IPS-18c (cell line): ENCODE results near the gene LAMB3.

Source experiments
- H3K4me3 ChIP-seq: 2 replicates; pipeline ENCODE4 v1.7.0; 2013; ENCODE audit warnings: low read depth, mild to moderate bottlenecking, low read length, moderate library complexity; ENCODE audit not compliant: insufficient read depth
- H3K9me3 ChIP-seq: one replicate; pipeline ENCODE4 v1.6.1; 2013; ENCODE audit warnings: mild to moderate bottlenecking, low read length, moderate library complexity; ENCODE audit not compliant: control insufficient read depth, insufficient read depth

The LAMB3 gene

GRCh38 chr1:209672705-209673630 is 20.7 kb upstream of the LAMB3 start:
- H3K4me3 ChIP-seq, result no peak overlapping the region
- no peaks in the 10 kb centered on the region for H3K9me3 ChIP-seq

DNA sequence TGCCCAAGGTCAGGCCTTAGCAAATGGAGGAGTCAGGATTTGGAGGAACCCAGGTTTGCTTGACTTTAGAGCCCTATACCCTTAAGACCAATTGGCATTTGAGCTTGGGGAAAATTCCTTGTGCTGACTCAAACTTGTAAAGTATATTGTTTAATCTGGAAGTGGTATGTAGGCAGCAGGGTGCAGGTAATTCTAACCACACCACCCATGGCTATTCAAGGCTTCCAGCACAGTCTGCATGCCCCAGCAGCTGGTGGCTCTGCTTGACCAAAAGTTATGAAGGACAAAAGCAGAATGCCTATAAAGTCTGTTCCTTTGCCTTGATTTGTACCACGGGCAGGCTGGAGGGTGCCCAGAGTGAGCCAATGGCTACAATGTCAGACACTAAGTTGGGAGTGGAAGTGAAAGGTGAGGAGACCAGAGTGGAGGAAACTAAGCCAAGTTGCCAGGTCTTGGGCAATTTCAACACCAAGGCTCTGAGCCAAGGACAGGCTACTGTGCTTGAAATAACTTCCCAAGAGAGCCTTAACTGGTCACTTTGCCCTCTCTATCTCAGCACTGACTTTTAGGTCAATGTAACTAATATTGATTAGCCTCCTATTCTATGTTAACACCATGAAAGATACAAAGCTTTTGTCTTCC is 18.3 kb upstream of the LAMB3 start:
- no peak overlapping the region for H3K4me3 ChIP-seq
- no peaks in the 10 kb centered on the region for H3K9me3 ChIP-seq

DNA sequence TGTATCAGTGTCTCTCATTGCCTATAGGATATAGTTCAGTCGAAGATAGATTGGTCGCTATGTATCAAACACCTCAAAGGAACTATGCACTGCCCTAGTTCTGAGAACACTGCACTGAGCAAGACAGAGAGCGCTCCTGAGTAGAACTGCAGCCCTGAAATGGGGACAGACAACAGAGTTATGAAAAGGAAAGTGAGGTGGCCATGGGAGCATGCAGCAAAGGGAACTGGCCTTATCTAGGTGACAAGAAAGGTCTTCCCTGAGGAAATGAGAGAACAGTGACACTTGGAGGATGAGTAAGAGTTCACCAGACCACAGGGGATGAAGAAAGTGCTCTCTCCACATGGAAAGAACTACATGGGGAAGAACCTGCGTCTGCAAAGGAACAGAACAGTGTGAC is 15.5 kb upstream of the LAMB3 start:
- Histone ChIP-seq H3K4me3 (no peak overlapping the region), H3K9me3 (no peaks in the 10 kb centered on the region)

- H3K9me3 ChIP-seq, result no peaks in the 10 kb centered on the region
- H3K4me3 ChIP-seq, result no peak overlapping the region
These were observed 14.9 kb upstream of the LAMB3 start for GRCh38 chr1:209667103-209667502.

- no peak overlapping the region for H3K4me3 ChIP-seq
- no peaks in the 10 kb centered on the region for H3K9me3 ChIP-seq
These were observed 10.7 kb upstream of the LAMB3 start for GRCh38 chr1:209662879-209663327.

- Histone ChIP-seq H3K4me3 (no peak overlapping the region), H3K9me3 (no peaks in the 10 kb centered on the region)
These were observed 8.8 kb upstream of the LAMB3 start for GRCh38 chr1:209661071-209661470.

DNA sequence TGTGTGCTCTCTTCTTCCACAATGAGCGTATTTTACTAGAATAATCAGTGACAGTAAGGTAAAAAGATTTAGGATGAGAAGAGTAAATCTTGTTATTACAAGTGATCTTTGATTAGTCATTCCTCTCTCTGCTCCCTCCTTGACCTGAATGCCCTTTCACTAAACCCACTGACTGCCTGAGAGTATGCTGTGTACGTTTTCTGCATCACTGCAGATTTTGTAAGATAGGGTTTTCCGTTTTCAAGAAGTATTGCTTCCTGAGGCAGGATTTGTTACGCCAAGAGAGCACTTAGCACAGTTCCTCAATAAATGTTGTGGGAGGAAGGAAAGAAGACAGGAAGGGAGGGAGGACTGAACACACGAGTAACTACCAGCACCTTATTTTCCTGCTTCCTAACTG is 7.7 kb upstream of the LAMB3 start:
- Histone ChIP-seq H3K4me3 (no peak overlapping the region), H3K9me3 (no peaks in the 10 kb centered on the region)

- Histone ChIP-seq H3K9me3 (no peaks in the 10 kb centered on the region), H3K4me3 (no peak overlapping the region)
These were observed 5.7 kb upstream of the LAMB3 start for GRCh38 chr1:209657918-209658317.

- Histone ChIP-seq H3K4me3 (no peak overlapping the region), H3K9me3 (no peaks in the 10 kb centered on the region)
These were observed 5.1 kb upstream of the LAMB3 start for GRCh38 chr1:209657140-209657879.

GRCh38 chr1:209655411-209656231 is 3.4 kb upstream of the LAMB3 start:
- H3K4me3 ChIP-seq, result no peak overlapping the region
- no peaks in the 10 kb centered on the region for H3K9me3 ChIP-seq

- H3K9me3 ChIP-seq, result no peaks in the 10 kb centered on the region
- H3K4me3 ChIP-seq, result no peak overlapping the region
These were observed 1.7 kb upstream of the LAMB3 start for GRCh38 chr1:209653915-209654351.

- Histone ChIP-seq H3K4me3 (no peak overlapping the region), H3K9me3 (no peaks in the 10 kb centered on the region)
These were observed 712 bp upstream of the LAMB3 start for GRCh38 chr1:209652873-209653401.

- H3K9me3 ChIP-seq, result no peaks in the 10 kb centered on the region
- no peak overlapping the region for H3K4me3 ChIP-seq
These were observed 1.1 kb downstream of the LAMB3 start for GRCh38 chr1:209651138-209651587.

GRCh38 chr1:209650454-209650853 is 1.8 kb downstream of the LAMB3 start:
- H3K4me3 ChIP-seq, result no peak overlapping the region

DNA sequence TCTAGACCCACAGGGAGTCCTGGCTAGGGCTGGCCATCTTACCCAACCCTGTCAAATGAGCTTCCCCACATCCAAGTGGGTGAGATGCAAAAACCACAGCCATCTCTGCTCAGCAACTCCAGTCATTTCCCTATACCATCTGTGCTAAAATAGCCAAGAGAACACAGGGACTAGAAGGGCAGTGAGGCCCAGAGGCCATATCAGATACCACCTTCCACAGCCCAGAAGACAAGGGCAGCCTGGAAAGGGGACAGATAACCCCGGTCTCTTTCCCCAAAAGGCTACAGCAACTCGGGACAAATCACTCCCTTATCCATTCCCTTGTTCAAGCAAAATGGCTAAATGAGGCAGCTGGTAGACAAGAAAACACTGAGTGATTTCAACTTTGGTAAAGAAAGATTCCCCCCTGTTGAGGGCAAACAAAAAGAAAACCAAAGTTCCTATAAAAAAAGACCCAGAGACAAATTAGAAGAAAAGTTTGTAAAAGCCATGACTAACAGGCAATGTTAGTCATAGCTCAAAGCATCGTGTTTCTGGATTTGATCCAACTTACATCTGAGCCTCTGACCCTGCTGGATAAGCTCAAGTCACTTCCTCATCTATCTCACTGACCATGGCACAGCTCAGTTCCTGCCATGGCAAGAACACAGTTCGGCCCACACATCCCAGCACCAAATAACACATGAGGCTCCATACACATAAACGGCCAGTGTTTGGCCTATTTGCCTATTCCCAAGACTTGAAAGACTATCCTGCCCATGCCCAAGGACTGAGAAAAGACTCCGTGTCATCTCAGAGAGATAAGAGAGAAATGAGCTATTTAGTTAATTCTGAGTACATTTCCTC is 3.1 kb downstream of the LAMB3 start:
- Histone ChIP-seq H3K9me3 (no peaks in the 10 kb centered on the region), H3K4me3 (no peak overlapping the region)

More at GRCh38 chr1:209650454-209650853, 1.8 kb downstream of the LAMB3 start:
- H3K9me3 ChIP-seq, result no peaks in the 10 kb centered on the region

DNA sequence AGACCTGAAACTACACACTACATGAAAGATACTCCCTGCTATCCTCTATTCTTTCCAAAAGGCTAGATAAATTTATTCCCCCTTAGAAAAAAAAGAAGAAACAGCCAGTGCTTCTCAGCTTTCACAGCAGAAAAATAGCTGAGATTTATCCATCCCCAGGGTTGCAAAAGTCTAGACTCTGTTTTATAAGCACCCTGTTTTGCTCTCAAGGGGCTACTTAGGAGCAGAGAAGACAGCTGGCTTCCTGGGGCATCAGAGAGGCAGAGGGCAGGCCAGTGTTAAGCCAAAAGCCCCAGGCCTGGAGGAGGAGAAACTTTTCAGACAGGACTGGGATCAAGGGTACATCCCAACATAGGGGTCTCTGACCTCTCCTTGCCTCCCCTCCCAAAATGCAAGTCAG is 3.9 kb downstream of the LAMB3 start:
- no peaks in the 10 kb centered on the region for H3K9me3 ChIP-seq
- no peak overlapping the region for H3K4me3 ChIP-seq
